Endothelial cell of umbilical vein (primary cell): Measurements from ENCODE around the gene AFF4.

Source experiments
- CTCF ChIP-seq, 2 donors: IDR thresholded peaks; 1 replicate in 1 of 2; 2 replicates in 1 of 2; pipeline ENCODE4 v1.5.1; 2011; ENCODE audit warnings: low read length in 2 of 2, mild to moderate bottlenecking in 2 of 2, moderate library complexity in 2 of 2, control low read depth in 1 of 2, inconsistent platforms in 1 of 2, low read depth in 1 of 2; ENCODE audit not compliant: insufficient read depth in 1 of 2; ENCODE audit errors: extremely low read depth in 1 of 2
- POLR2A ChIP-seq: IDR thresholded peaks from 2 replicates; pipeline ENCODE4 v1.6.1; 2012; ENCODE audit warnings: low read depth, mild to moderate bottlenecking, control low read depth, low read length
- POLR2AphosphoS5 ChIP-seq: IDR thresholded peaks from 2 replicates; pipeline ENCODE4 v1.6.1; 2012; ENCODE audit warnings: low read depth, mild to moderate bottlenecking, control low read depth, low read length, moderate library complexity; ENCODE audit not compliant: insufficient read depth

DNA sequence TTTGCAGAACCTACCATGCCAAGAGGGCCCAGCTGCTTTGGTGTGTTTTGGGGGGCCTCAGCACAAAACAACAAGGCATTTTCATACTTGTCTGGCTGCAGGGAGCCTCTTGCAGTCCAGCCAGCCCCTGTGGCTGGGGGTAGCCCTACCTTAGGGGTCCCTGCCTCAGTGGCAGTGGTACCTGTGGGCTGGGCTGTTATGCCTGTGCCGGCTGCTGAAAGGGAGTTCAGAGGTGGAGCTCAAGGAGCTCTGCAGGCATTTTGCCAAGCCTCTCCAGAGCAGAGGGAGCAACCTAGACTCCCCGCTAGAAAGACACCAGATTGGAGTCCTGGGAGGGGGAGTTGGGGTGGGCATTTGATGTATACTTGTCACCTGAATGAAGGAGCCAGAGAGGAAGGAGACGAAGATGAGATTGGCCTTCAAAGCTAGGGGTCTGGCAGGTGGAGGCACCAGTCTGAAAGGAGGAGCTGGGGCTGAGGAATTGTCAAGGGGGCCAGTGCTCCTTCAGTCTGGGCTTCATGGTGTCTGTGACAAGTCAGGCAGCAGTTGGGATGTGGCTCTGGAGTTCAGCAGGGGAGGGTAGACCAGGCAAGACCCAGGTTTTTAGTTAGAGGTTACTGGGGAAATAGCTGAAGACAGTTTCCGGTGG, 134.5 kb downstream of the AFF4 start:
- no peak for TF ChIP-seq CTCF (IDR thresholded peaks at IDR 0.05; ENCODE audit: extremely low read depth in 1 of 2, insufficient read depth in 1 of 2, low read depth in 1 of 2, low read length in 2 of 2)
- TF ChIP-seq POLR2AphosphoS5, result no peak
- no peak for TF ChIP-seq POLR2A
